ENCODE results near the gene CLIC4.

- TF ChIP-seq CTCF (IDR thresholded peaks at IDR 0.05): no peak
- no peak for TF ChIP-seq POLR2A (IDR thresholded peaks at IDR 0.05)
Measured at GRCh38 chr1:24874611-24875234, 129.5 kb downstream of the CLIC4 start.
